HG03520 (cell line): Measurements from ENCODE around the gene RABGAP1L.
"Not testable (repeated sequence)": the region's sequence is repeated elsewhere in the genome, so short reads cannot be mapped to it uniquely, and the experiment has no call there.

ENCODE experiments used
- ATAC-seq: cut with Tn5 transposase; IDR thresholded peaks from one replicate; pipeline ENCODE4 v1.9.1; 2021; ENCODE audit warnings: mild to moderate bottlenecking, moderate library complexity; ENCODE audit not compliant: unreplicated experiment

RABGAP1L gene

GRCh38 chr1:174232761-174233160 is 73.4 kb downstream of the RABGAP1L start:
- ATAC-seq: no peak

- not testable (repeated sequence) for ATAC-seq
These were observed 79.7 kb downstream of the RABGAP1L start for GRCh38 chr1:174238845-174239501.

- ATAC-seq: no peak
These were observed 80.2 kb downstream of the RABGAP1L start for GRCh38 chr1:174239541-174239940.

GRCh38 chr1:174242856-174243255 is 83.5 kb downstream of the RABGAP1L start:
- ATAC-seq: no peak

- ATAC-seq: no peak
These were observed 84.2 kb downstream of the RABGAP1L start for GRCh38 chr1:174243451-174244000.

GRCh38 chr1:174244017-174244416 is 84.7 kb downstream of the RABGAP1L start:
- ATAC-seq: no peak

GRCh38 chr1:174247472-174247871 is 88.2 kb downstream of the RABGAP1L start:
- no peak for ATAC-seq

- no peak for ATAC-seq
These were observed 88.7 kb downstream of the RABGAP1L start for GRCh38 chr1:174248041-174248440.

- ATAC-seq: not testable (repeated sequence)
These were observed 97.1 kb downstream of the RABGAP1L start for GRCh38 chr1:174256386-174256785.

GRCh38 chr1:174258148-174258550 is 98.8 kb downstream of the RABGAP1L start:
- no peak for ATAC-seq

GRCh38 chr1:174262349-174263241 is 103.3 kb downstream of the RABGAP1L start:
- no peak for ATAC-seq

GRCh38 chr1:174265282-174265681 is 106.0 kb downstream of the RABGAP1L start:
- ATAC-seq: no peak

- no peak for ATAC-seq
These were observed 107.2 kb downstream of the RABGAP1L start for GRCh38 chr1:174266476-174266875.

- ATAC-seq: no peak
These were observed 107.8 kb downstream of the RABGAP1L start for GRCh38 chr1:174266991-174267612.

- no peak for ATAC-seq
These were observed 110.8 kb downstream of the RABGAP1L start for GRCh38 chr1:174269989-174270651.

GRCh38 chr1:174273190-174273589 is 113.9 kb downstream of the RABGAP1L start:
- ATAC-seq: no peak

- ATAC-seq: no peak
These were observed 114.5 kb downstream of the RABGAP1L start for GRCh38 chr1:174273776-174274175.

GRCh38 chr1:174274452-174274851 is 115.1 kb downstream of the RABGAP1L start:
- no peak for ATAC-seq

GRCh38 chr1:174274884-174275283 is 115.6 kb downstream of the RABGAP1L start:
- ATAC-seq: no peak

GRCh38 chr1:174276087-174276486 is 116.8 kb downstream of the RABGAP1L start:
- no peak for ATAC-seq

- ATAC-seq: no peak
These were observed 124.7 kb downstream of the RABGAP1L start for GRCh38 chr1:174284052-174284451.
